ENCODE measurements around the gene VDR.

VDR gene

GRCh38 chr12:47920913-47921312, 16.1 kb upstream of the VDR start:
- Mint-ChIP-seq H3K27ac (no peak overlapping the region), H3K36me3 (ENCODE audit: low read depth) (no peaks in the 10 kb centered on the region), H3K4me3 (no peak overlapping the region), H3K9me3 (no peaks in the 10 kb centered on the region), H3K27me3 (ENCODE audit: low read depth) (peaks cover 11% of the 10 kb centered on the region), H3K4me1 (peaks cover 5% of the 10 kb centered on the region)
- no peak for TF ChIP-seq CTCF (IDR thresholded peaks at IDR 0.05; ENCODE audit: unreplicated experiment in 3 of 3)

- TF ChIP-seq CTCF (IDR thresholded peaks at IDR 0.05; ENCODE audit: unreplicated experiment in 3 of 3) = no peak
- H3K27ac Mint-ChIP-seq = no peak overlapping the region
- no peaks in the 10 kb centered on the region for H3K36me3 Mint-ChIP-seq (ENCODE audit: low read depth)
- H3K4me1 Mint-ChIP-seq = no peaks in the 10 kb centered on the region
- H3K4me3 Mint-ChIP-seq = no peak overlapping the region
- H3K9me3 Mint-ChIP-seq = no peaks in the 10 kb centered on the region
- H3K27me3 Mint-ChIP-seq (ENCODE audit: low read depth) = peaks cover 40% of the 10 kb centered on the region
Observed at GRCh38 chr12:47913081-47913480, 8.3 kb upstream of the VDR start.

GRCh38 chr12:47912556-47912955, 7.8 kb upstream of the VDR start:
- Mint-ChIP-seq H3K27me3 (ENCODE audit: low read depth) (peaks cover 45% of the 10 kb centered on the region), H3K4me1 (no peaks in the 10 kb centered on the region), H3K4me3 (no peak overlapping the region), H3K27ac (no peak overlapping the region), H3K9me3 (no peaks in the 10 kb centered on the region), H3K36me3 (ENCODE audit: low read depth) (no peaks in the 10 kb centered on the region)
- TF ChIP-seq CTCF (IDR thresholded peaks at IDR 0.05; ENCODE audit: unreplicated experiment in 3 of 3) = no peak

GRCh38 chr12:47910981-47911380, 6.2 kb upstream of the VDR start:
- H3K27ac Mint-ChIP-seq = no peak overlapping the region
- TF ChIP-seq CTCF (IDR thresholded peaks at IDR 0.05; ENCODE audit: unreplicated experiment in 3 of 3) = no peak
- H3K36me3 Mint-ChIP-seq (ENCODE audit: low read depth) = no peaks in the 10 kb centered on the region
- no peak overlapping the region for H3K4me3 Mint-ChIP-seq
- no peaks in the 10 kb centered on the region for H3K9me3 Mint-ChIP-seq
- H3K4me1 Mint-ChIP-seq = no peaks in the 10 kb centered on the region
- H3K27me3 Mint-ChIP-seq (ENCODE audit: low read depth) = peaks cover 50% of the 10 kb centered on the region

GRCh38 chr12:47910486-47910885, 5.7 kb upstream of the VDR start:
- no peaks in the 10 kb centered on the region for H3K9me3 Mint-ChIP-seq
- no peak for TF ChIP-seq CTCF (IDR thresholded peaks at IDR 0.05; ENCODE audit: unreplicated experiment in 3 of 3)
- H3K27me3 Mint-ChIP-seq (ENCODE audit: low read depth) = peaks cover 51% of the 10 kb centered on the region
- no peak overlapping the region for H3K4me3 Mint-ChIP-seq
- no peaks in the 10 kb centered on the region for H3K4me1 Mint-ChIP-seq
- no peak overlapping the region for H3K27ac Mint-ChIP-seq
- H3K36me3 Mint-ChIP-seq (ENCODE audit: low read depth) = no peaks in the 10 kb centered on the region

GRCh38 chr12:47909839-47910465, 5.2 kb upstream of the VDR start:
- Mint-ChIP-seq H3K4me3 (no peak overlapping the region), H3K27ac (no peak overlapping the region)
- no peak for TF ChIP-seq CTCF (IDR thresholded peaks at IDR 0.05; ENCODE audit: unreplicated experiment in 3 of 3)

More at GRCh38 chr12:47909839-47910465, 5.2 kb upstream of the VDR start:
- Mint-ChIP-seq H3K27me3 (ENCODE audit: low read depth) (peaks cover 56% of the 10 kb centered on the region), H3K4me1 (peaks cover 2% of the 10 kb centered on the region), H3K9me3 (no peaks in the 10 kb centered on the region), H3K36me3 (ENCODE audit: low read depth) (no peaks in the 10 kb centered on the region)
